ENCODE results near the gene CYTL1. TPM values are rescaled to one million over a fixed set of nuclear protein-coding genes. Genes with fewer than 3 reads are reported as not detected.
A peak's percentile ranks its signal among the peaks of the same experiment; 100 is the strongest.

Gene CYTL1
- total RNA-seq, 1 donor = 1.3 TPM

- TF ChIP-seq CTCF (IDR thresholded peaks at IDR 0.05; ENCODE audit: insufficient read depth, low read depth, low read length) = no peak
- H3K4me3 ChIP-seq (ENCODE audit: low read depth, low read length) = no peak overlapping the region
- DNase-seq (ENCODE audit: low read depth) = no peak
Measured at GRCh38 chr4:4987656-4988055, 31.6 kb downstream of the CYTL1 start.

- no peak for DNase-seq (ENCODE audit: low read depth)
- TF ChIP-seq CTCF (IDR thresholded peaks at IDR 0.05; ENCODE audit: insufficient read depth, low read depth, low read length) = no peak
- no peak overlapping the region for H3K4me3 ChIP-seq (ENCODE audit: low read depth, low read length)
Measured at GRCh38 chr4:4986841-4987240, 32.4 kb downstream of the CYTL1 start.

- DNase-seq (ENCODE audit: low read depth) = no peak
- no peak overlapping the region for H3K4me3 ChIP-seq (ENCODE audit: low read depth, low read length)
- peak; percentile 26 for TF ChIP-seq CTCF (IDR thresholded peaks at IDR 0.05; ENCODE audit: insufficient read depth, low read depth, low read length)
Measured at GRCh38 chr4:4985844-4986243, 33.4 kb downstream of the CYTL1 start.

- no peak for TF ChIP-seq CTCF (IDR thresholded peaks at IDR 0.05; ENCODE audit: insufficient read depth, low read depth, low read length)
- DNase-seq (ENCODE audit: low read depth) = no peak
- no peak overlapping the region for H3K4me3 ChIP-seq (ENCODE audit: low read depth, low read length)
Measured at GRCh38 chr4:4985036-4985435, 34.2 kb downstream of the CYTL1 start.

GRCh38 chr4:4984186-4984585 lies 35.1 kb downstream of the CYTL1 start:
- DNase-seq (ENCODE audit: low read depth) = no peak
- TF ChIP-seq CTCF (IDR thresholded peaks at IDR 0.05; ENCODE audit: insufficient read depth, low read depth, low read length) = no peak
- H3K4me3 ChIP-seq (ENCODE audit: low read depth, low read length) = no peak overlapping the region

- no peak for TF ChIP-seq CTCF (IDR thresholded peaks at IDR 0.05; ENCODE audit: insufficient read depth, low read depth, low read length)
Measured at GRCh38 chr4:4981827-4982226, 37.4 kb downstream of the CYTL1 start.

GRCh38 chr4:4981427-4981826 lies 37.8 kb downstream of the CYTL1 start:
- H3K4me3 ChIP-seq (ENCODE audit: low read depth, low read length) = no peak overlapping the region
- peak; percentile 42 for DNase-seq (ENCODE audit: low read depth)
- no peak for TF ChIP-seq CTCF (IDR thresholded peaks at IDR 0.05; ENCODE audit: insufficient read depth, low read depth, low read length)

More at GRCh38 chr4:4981827-4982226, 37.4 kb downstream of the CYTL1 start:
- DNase-seq (ENCODE audit: low read depth) = no peak
- H3K4me3 ChIP-seq (ENCODE audit: low read depth, low read length) = no peak overlapping the region

Measured in fibroblast of villous mesenchyme (primary cell).